OCI-LY7 (cell line): ENCODE results near the gene GSDME.

Experiments used
- CTCF ChIP-seq: fragments of 200-600 bp; sonication (generic); conservative IDR thresholded peaks from 2 replicates; pipeline ENCODE4 v1.5.1; 2014; ENCODE audit warnings: mild to moderate bottlenecking, antibody characterized with exemption, low read length, moderate library complexity, mixed read lengths
- EZH2phosphoT487 ChIP-seq: fragments of 200-600 bp; sonication (generic); IDR thresholded peaks from 2 replicates; pipeline ENCODE4 v1.6.1; 2018; ENCODE audit warnings: low read depth, borderline replicate concordance, mild to moderate bottlenecking, mixed run types, antibody characterized with exemption, low read length, moderate library complexity, mixed read lengths

GRCh38 chr7:24783698-24784097, 26.4 kb upstream of the GSDME start:
- TF ChIP-seq CTCF: no peak
- no peak for TF ChIP-seq EZH2phosphoT487
